HL-60 (cell line): Measurements from ENCODE around the gene GABBR2.

ENCODE experiments used
- DNase-seq, 2 experiments: peaks; one replicate each; pipeline ENCODE4 v3.0.0-alpha.2; 2010 to 2020; ENCODE audit warnings: low read depth in 1 of 2, low spot score in 1 of 2
- H3K27ac ChIP-seq: fragments of 250-450 bp; sonication (Bioruptor Pico); replicated peaks from 2 replicates; pipeline ENCODE4 v1.5.1; 2020; ENCODE audit warnings: mild to moderate bottlenecking, moderate library complexity
- H3K27me3 ChIP-seq: fragments of 250-450 bp; sonication (Bioruptor Pico); 2 replicates; pipeline ENCODE4 v1.5.1; 2021; ENCODE audit warnings: mild to moderate bottlenecking, moderate library complexity; ENCODE audit not compliant: insufficient read depth, poor library complexity, severe bottlenecking
- H3K4me3 ChIP-seq: replicated peaks from 2 replicates; pipeline ENCODE4 v1.5.1; 2011; ENCODE audit warnings: mild to moderate bottlenecking, control low read depth, low read length; ENCODE audit not compliant: insufficient read depth
- CTCF ChIP-seq: IDR thresholded peaks from one replicate; pipeline ENCODE4 v1.5.1; 2011; ENCODE audit warnings: low read length, control low read depth, inconsistent platforms; ENCODE audit not compliant: insufficient read depth
- GABPA ChIP-seq: IDR thresholded peaks from 2 replicates; pipeline ENCODE4 v1.6.1; 2012; ENCODE audit warnings: low read depth
- POLR2AphosphoS5 ChIP-seq: IDR thresholded peaks from 2 replicates; pipeline ENCODE4 v1.6.1; 2012; ENCODE audit warnings: low read depth
- REST ChIP-seq: IDR thresholded peaks from 2 replicates; pipeline ENCODE4 v1.6.1; 2012; ENCODE audit warnings: low read depth; ENCODE audit not compliant: insufficient replicate concordance
- SPI1 ChIP-seq: IDR thresholded peaks from 2 replicates; pipeline ENCODE4 v1.6.1; 2012; ENCODE audit warnings: low read depth, mild to moderate bottlenecking, borderline replicate concordance

Gene GABBR2

DNA sequence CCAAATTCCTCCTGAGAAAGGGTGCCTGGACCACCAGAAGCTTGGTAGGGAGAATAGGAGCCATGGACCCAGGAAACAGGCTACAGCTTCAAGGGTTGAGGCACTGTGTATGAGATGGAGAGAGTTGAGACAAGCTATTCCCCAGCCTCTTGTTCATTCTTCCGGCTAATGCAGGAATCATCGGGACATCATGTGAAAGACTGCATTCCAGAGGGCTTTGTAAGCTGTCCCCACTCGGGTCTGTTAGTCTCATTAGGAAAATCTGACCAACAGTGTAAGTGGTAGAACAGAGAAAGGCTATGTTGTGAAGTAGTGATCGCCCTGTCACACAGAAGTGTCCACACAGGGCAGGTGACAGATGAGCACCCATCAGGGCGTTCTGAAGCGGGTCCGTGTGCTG is 81.4 kb downstream of the GABBR2 start:
- no peak for TF ChIP-seq REST
- TF ChIP-seq GABPA, result no peak
- TF ChIP-seq SPI1, result no peak
- TF ChIP-seq CTCF, result no peak
- TF ChIP-seq POLR2AphosphoS5, result no peak
- no peak for DNase-seq
- Histone ChIP-seq H3K27me3 (peaks cover 4% of the 10 kb centered on the region), H3K27ac (no peak overlapping the region), H3K4me3 (no peak overlapping the region)

GRCh38 chr9:98625728-98626127 is 83.0 kb downstream of the GABBR2 start:
- Histone ChIP-seq H3K27me3 (peaks cover 4% of the 10 kb centered on the region), H3K4me3 (no peak overlapping the region), H3K27ac (no peak overlapping the region)
- no peak for TF ChIP-seq SPI1
- TF ChIP-seq GABPA, result no peak
- TF ChIP-seq CTCF, result no peak
- no peak for TF ChIP-seq REST
- no peak for TF ChIP-seq POLR2AphosphoS5
- DNase-seq, result no peak

- no peak overlapping the region for H3K27ac ChIP-seq
- TF ChIP-seq POLR2AphosphoS5 (no peak), GABPA (no peak), CTCF (no peak), REST (no peak), SPI1 (no peak)
- H3K27me3 ChIP-seq, result peaks cover 2% of the 10 kb centered on the region
- DNase-seq, result no peak
- no peak overlapping the region for H3K4me3 ChIP-seq
Measured at GRCh38 chr9:98619788-98620187, 88.9 kb downstream of the GABBR2 start.
